LNCAP (cell line): ENCODE data around the gene ARHGAP22.

Source experiments
- TF ChIP-seq, protein P1 (sequence below): fragments of 450-650 bp; IDR thresholded peaks from 2 replicates; pipeline ENCODE4 v1.5.1; 2017; ENCODE audit warnings: mild to moderate bottlenecking

Gene ARHGAP22

DNA sequence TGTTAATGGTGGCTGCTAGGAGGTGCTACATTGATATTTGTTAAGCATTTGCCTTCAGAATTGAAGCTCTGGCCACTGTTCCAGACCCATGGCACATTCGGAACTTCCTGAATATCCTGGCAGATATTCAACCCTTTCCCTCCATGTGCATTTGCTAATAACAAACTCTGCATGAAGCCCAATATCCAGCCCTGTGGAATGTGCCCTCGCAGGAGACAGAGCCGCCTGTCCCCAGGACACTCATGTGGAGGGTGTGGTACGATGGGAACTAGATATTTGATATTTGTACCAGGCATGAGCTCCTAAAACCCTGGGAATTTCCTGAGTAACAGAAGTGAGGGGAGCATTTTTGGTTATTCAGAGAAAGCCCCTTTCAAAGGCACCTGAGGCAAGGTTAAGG, 21.6 kb upstream of the ARHGAP22 start:
- TF ChIP-seq, protein P1, sequence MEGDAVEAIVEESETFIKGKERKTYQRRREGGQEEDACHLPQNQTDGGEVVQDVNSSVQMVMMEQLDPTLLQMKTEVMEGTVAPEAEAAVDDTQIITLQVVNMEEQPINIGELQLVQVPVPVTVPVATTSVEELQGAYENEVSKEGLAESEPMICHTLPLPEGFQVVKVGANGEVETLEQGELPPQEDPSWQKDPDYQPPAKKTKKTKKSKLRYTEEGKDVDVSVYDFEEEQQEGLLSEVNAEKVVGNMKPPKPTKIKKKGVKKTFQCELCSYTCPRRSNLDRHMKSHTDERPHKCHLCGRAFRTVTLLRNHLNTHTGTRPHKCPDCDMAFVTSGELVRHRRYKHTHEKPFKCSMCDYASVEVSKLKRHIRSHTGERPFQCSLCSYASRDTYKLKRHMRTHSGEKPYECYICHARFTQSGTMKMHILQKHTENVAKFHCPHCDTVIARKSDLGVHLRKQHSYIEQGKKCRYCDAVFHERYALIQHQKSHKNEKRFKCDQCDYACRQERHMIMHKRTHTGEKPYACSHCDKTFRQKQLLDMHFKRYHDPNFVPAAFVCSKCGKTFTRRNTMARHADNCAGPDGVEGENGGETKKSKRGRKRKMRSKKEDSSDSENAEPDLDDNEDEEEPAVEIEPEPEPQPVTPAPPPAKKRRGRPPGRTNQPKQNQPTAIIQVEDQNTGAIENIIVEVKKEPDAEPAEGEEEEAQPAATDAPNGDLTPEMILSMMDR: no peak

DNA sequence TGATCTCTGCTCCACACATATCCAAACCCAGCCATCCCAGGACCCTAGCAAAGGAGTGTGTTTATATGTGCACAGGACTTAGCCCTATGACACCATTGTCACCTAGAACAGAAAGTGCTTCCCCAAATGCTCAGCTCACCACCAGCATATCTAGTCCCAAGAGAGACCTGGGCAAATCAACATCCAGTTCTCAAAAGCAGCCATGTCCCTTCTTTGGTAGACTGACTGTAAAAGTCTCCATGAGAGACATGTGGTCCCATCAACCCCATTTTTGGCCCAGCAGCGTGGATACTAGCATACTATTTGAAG, 20.9 kb upstream of the ARHGAP22 start:
- TF ChIP-seq, protein P1: no peak

DNA sequence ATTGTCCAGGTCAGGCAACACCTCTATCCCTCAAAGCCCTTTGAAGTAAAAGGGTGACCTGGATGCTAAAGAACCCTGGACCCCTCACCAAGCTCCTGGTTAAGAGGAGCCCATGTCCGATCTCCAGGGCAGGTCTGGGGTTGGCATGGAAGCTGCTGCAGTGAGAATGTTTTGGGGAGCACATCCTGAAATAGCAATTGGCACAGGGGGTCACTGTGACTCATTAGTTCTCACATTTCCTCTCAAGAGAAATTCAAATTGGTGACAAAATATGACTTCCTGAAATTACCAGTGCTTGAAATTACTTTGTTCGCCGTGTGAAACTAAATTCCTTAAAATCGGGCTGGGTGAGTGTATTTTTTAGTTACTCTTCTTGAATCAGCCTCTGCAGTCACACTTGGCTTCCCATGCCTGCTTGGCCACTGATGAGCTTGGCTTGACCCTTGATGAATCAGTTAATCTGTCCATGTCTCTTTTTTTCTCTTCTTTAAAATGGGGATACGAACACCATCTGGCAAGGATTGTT, 18.8 kb upstream of the ARHGAP22 start:
- TF ChIP-seq, protein P1: no peak

DNA sequence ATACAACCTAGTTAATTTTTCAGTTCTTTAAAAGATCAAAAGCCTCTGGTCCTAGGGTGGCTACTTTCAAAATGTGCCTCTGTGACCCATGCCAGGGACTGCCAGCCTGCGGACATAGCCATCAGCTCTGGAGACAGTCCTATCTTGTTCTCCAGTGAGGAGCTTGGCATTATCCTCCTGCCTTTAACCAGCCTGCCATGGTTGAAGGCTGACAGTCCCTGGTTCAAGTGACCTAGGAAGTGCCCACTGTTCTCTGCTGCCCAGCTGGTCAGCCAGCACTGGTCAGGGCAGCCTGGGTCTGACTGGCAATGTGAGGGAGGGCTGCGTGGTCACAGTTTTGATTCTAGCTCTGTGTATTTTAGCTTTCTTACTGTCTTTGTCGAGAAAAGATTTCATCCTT, 18.1 kb upstream of the ARHGAP22 start:
- TF ChIP-seq, protein P1: no peak

DNA sequence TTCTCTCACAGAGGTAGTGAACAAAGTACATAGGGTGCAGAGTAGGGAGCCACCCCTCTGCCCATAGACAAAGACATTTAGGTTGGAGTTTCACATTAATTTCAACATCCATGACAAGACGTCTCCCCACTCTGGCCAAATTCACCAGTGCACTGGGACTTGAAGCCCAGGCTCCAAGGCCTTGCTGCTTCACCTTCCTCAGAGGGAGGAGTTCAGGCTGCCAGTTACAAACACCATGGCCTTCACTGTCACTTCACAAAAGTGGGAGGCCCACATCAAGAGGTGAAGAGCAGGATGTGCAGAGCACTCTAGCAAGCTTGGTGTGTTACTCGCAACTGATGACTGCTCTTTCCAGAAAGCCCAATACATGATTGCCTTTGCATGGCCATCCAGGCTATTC, 15.8 kb upstream of the ARHGAP22 start:
- TF ChIP-seq, protein P1: no peak

DNA sequence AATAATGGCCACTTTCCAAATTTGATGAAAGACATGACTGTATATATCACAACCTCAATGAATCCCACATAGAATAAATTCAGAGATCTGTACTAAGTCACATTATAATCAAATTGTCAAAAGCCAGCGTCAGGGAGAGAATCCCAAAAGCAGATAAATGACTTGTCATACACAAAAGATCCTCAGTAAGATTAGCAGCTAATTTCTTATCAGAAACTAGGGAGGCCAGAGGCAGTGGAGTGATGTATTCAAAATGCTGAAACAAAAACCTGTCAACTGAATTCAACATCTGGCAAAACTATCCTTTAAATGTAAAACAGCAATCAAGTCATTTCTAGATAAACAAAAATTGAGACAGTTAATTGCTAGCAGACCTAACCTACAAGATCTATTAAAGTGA, 11.6 kb upstream of the ARHGAP22 start:
- TF ChIP-seq, protein P1: no peak

DNA sequence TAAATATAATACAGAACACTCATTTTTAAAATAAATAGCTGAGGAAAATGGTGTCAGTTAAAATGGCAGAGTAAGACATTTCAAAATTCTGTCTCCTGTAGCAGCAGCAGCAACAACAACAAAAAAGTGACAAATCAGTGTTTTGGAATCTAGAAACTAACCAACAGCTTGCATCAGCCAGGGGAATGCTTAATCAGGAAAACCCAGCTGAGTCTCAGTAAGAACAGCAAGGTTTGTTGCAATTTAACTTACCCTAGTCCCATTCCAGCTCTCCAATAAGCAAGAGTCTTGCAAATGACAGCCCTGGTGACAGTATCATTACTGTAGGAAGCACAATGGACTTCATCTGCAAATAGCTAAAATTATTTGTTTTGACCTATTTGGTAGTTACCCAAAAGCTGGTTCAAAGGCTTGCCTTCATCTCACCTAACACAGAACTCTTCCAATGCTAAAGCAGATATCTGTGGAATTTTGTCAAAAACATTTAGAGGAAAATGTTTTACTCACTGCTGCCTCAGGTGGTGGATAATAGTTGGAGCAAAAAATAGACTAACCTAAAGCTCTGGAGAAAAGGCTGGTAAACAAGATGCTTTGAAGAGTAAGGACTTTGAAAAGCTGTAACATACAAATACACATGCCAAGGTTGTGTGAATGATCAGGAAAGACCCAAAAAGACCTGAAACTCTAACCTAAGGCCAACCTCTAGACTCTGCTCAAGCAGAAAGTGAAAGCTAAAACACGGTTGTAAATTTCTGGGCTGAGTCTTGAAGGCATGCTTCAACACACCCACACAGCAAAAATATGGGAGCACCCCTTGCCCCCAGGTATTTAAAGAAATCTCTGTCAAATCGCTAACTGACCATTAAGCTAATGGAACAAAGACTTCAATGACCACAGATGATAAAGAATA, 9.9 kb upstream of the ARHGAP22 start:
- TF ChIP-seq, protein P1: peak; percentile 55
